MM.1S (cell line): Measurements from ENCODE around the gene LEMD3.

Source experiments
- EZH2 ChIP-seq: fragments of 300-600 bp; sonication (generic); optimal IDR thresholded peaks from 2 replicates; pipeline ENCODE3; 2017; ENCODE audit warnings: low read depth, mild to moderate bottlenecking, antibody characterized with exemption, low read length, mixed read lengths
- EZH2phosphoT487 ChIP-seq: fragments of 300-600 bp; sonication (generic); IDR thresholded peaks from 2 replicates; pipeline ENCODE4 v1.6.1; 2018; ENCODE audit warnings: antibody characterized with exemption, low read length

DNA sequence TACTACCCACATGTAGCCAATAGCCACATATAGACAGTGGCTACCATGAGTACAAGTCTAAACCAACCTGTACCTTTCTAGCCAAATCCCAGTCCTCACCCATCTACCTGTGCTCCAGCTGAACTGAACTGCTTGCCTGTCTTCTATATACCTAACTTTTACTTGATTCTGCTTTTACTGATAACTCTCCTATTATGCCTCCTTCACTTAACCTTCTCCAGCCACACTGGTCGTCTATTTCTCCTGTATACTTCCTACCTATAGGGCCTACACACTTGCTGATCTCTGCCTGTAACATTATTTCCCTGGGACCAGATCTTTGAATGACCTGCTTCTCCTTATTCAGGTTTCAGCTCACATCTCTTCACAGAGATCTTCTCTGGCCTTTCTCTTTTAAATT is 83.1 kb downstream of the LEMD3 start:
- TF ChIP-seq EZH2 = no peak
- no peak for TF ChIP-seq EZH2phosphoT487
